GM18907 (cell line): ENCODE data around the gene TSHZ2.
"Not testable (repeated sequence)": the region's sequence is repeated elsewhere in the genome, so short reads cannot be mapped to it uniquely, and the experiment has no call there.

Source experiments
- ATAC-seq: cut with Tn5 transposase; IDR thresholded peaks from one replicate; pipeline ENCODE4 v1.9.1; 2021; ENCODE audit warnings: mild to moderate bottlenecking, moderate library complexity; ENCODE audit not compliant: unreplicated experiment

The TSHZ2 gene

GRCh38 chr20:53299831-53300230 is 327.7 kb downstream of the TSHZ2 start:
- no peak for ATAC-seq

GRCh38 chr20:53301869-53302268 is 329.7 kb downstream of the TSHZ2 start:
- ATAC-seq: no peak

GRCh38 chr20:53302695-53303412 is 330.7 kb downstream of the TSHZ2 start:
- no peak for ATAC-seq

GRCh38 chr20:53303413-53303760 is 331.2 kb downstream of the TSHZ2 start:
- ATAC-seq: no peak

- no peak for ATAC-seq
Measured at GRCh38 chr20:53304146-53304545, 332.0 kb downstream of the TSHZ2 start.

- ATAC-seq: no peak
Measured at GRCh38 chr20:53306192-53306805, 334.1 kb downstream of the TSHZ2 start.

GRCh38 chr20:53307964-53308597 is 335.9 kb downstream of the TSHZ2 start:
- no peak for ATAC-seq

- no peak for ATAC-seq
Measured at GRCh38 chr20:53309515-53309914, 337.4 kb downstream of the TSHZ2 start.

GRCh38 chr20:53312957-53313356 is 340.8 kb downstream of the TSHZ2 start:
- ATAC-seq: no peak

GRCh38 chr20:53316206-53316937 is 344.2 kb downstream of the TSHZ2 start:
- no peak for ATAC-seq

- ATAC-seq: no peak
Measured at GRCh38 chr20:53319200-53319599, 347.0 kb downstream of the TSHZ2 start.

- no peak for ATAC-seq
Measured at GRCh38 chr20:53319716-53320115, 347.6 kb downstream of the TSHZ2 start.

GRCh38 chr20:53320701-53321100 is 348.5 kb downstream of the TSHZ2 start:
- ATAC-seq: no peak

- ATAC-seq: no peak
Measured at GRCh38 chr20:53321596-53321995, 349.4 kb downstream of the TSHZ2 start.

GRCh38 chr20:53322651-53323050 is 350.5 kb downstream of the TSHZ2 start:
- no peak for ATAC-seq

- not testable (repeated sequence) for ATAC-seq
Measured at GRCh38 chr20:53323460-53323859, 351.3 kb downstream of the TSHZ2 start.

GRCh38 chr20:53324816-53325215 is 352.7 kb downstream of the TSHZ2 start:
- ATAC-seq: no peak

GRCh38 chr20:53328961-53329360 is 356.8 kb downstream of the TSHZ2 start:
- ATAC-seq: no peak

- ATAC-seq: no peak
Measured at GRCh38 chr20:53329781-53330180, 357.6 kb downstream of the TSHZ2 start.

- no peak for ATAC-seq
Measured at GRCh38 chr20:53330601-53331140, 358.5 kb downstream of the TSHZ2 start.
